Stimulated activated CD8-positive, alpha-beta memory T cell treated with anti-CD3 and anti-CD28 coated beads, Interleukin-15, amount 100 ng/mL, for 4 hours (primary cell): ENCODE results near the gene HOXB8.

ENCODE experiments used
- DNase-seq, 2 donors: peaks; one replicate each; pipeline ENCODE4 v3.0.0-alpha.2; 2020; ENCODE audit warnings: low read depth in 2 of 2

HOXB8 gene

GRCh38 chr17:48637323-48638260, 22.5 kb upstream of the HOXB8 start:
- DNase-seq = no peak

DNA sequence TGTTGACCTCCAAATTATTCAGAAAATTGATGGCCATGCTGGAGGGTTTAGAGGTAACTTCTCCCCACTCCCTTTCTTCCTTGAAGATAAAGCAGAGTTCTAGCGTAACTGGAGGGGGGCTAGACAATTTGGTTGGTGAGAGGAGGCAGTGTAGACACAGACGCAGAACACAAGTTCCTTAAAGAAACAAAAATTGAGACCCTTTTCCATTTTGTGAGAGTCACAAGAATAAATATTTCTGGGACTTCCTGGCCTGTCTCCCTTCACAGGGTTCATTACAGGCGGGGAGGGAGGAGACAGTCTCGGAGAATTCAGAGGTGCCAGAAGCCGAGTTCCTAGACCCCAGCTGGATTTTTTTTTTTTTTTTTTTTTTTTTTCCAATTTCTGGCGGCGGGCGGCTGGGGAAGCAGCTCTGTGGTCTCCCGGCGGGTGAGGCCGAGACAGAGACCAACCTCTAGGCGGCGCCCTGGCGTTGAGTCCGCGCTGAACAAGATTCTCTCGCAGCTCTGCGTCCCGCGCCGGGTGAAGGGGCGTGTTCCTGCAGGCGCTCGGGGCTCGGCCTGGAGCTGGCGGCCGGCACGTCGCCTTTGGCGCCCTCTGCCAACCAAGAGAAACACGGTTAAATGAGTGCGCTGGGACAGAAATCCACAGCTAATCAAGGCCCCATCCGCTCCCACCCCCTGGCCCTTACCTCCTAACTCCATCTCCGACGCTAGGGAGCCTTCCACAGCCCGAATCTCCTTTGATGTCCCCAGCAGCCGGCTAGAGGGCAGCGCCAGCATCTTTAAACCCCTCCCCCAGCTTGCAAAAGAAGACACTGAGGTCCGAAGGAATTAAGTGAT, 21.3 kb upstream of the HOXB8 start:
- peak; percentile 30 to 34 for DNase-seq

GRCh38 chr17:48634493-48635208, 19.6 kb upstream of the HOXB8 start:
- DNase-seq = no peak

GRCh38 chr17:48633266-48633677, 18.2 kb upstream of the HOXB8 start:
- no peak for DNase-seq

DNA sequence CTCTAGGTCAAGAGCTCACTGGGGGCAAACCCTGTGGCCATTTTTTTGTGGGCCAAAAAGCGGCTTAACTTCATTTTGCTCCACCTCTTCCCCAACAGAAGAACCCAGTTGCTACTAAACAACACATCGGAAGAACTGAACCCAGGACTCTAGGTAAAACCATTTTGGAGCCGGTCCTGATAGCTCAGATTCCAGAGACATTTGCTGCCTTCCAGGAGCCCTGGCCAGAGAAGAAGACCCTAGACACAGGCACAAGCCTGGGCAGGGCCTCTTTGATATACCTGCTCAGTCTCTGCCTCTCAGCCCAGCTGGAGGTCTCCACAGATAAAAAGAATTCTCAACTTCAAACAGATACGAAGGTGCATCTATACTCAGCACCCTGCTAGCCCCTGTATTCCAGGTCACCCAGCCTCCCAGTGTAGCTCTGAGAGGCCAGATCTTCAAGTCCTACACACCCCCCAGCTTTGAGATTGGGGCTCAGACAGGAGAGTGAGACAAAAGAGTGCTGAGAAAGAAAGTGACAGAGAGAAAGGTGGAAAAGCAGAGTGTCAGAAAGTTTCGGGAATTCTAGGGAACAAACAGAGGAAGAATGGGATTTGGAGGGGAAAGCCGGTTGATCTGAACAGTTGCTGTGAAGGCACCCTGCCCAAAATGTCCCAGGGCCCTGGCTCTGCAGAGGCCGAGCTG, 17.6 kb upstream of the HOXB8 start:
- no peak for DNase-seq

DNA sequence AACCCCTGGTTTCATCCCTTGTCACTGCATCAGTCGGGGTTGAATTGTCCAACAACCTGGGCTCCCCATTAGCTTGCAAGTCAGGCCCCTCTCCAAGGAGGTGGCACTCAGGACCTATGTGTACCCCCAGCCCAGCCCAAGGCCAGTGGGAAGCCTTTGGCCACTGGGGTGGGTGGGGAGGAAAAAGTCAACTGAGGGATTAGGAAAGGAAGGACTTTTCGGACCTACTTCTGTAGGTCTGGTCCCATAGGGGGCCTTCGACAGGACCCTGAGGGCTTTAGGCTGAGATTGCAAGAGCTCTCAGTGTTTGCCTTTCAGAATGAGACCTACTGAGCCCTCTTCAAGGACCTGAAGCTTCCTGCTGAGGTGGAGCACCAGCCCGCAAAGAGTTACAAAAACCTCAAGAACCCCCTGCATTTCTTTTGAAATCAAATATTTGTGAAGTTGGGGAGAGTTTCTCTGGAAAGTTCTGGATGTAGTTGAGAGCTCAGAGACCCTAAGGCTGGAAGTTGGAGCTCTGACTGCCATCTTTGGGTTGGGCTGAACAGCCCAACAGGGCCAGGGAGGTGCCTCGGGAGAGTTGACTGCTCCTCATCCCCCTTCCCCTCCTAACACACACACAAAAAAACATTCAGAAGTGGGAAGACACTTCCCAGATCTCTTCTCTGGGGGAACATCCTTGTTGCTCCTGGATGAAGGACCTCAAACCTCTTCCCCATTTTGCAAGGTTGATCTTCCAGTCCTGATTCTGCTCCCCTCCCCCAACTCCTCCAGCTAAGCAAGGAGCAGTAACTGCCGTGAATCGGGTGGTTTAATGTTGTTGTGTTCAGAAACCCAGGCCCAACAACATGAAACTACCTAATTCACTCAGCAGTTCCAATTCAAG, 16.8 kb upstream of the HOXB8 start:
- no peak for DNase-seq

GRCh38 chr17:48630925-48631692, 16.0 kb upstream of the HOXB8 start:
- no peak for DNase-seq

DNA sequence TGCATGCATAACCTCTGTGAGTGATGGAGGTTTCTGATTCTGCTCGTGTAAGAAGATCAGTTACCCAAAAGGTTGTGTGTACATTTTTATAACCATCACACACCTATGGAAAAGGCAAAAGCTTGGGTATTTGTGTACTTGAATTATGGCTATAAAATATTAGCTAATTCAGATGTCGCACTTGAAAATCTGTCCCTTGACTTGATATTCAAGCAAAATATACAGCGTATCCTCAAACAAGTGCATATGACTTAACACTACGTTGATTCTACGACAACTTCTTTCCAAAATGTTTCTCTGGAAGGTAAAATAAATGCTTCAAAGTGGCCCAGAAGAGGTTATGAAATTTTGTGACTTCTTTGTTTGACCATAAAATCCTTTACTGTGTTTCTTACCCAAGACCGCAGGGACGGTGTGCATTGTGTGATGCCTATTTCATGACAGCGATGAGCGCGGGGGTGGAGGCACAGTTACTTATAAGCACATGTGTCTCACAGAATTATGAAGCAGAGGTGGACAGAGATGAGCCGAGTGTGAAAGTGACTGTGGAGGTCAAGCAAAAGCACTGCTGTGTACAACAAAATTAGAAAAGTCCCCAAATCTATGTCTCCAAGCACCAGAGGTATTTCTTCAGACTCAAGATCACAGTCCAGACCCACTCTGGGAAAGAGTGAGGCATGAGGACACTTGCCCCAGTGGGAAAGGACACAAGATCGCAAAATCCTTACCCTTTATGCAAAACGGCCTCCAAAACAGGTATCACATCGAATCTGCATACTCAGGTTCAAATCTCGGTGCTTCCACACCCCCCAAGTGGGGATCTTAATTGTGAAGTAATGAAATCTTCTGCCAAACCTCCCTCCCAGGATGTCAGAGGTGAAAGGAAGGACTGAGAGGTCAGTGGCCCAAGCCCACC, 15.2 kb upstream of the HOXB8 start:
- no peak for DNase-seq

DNA sequence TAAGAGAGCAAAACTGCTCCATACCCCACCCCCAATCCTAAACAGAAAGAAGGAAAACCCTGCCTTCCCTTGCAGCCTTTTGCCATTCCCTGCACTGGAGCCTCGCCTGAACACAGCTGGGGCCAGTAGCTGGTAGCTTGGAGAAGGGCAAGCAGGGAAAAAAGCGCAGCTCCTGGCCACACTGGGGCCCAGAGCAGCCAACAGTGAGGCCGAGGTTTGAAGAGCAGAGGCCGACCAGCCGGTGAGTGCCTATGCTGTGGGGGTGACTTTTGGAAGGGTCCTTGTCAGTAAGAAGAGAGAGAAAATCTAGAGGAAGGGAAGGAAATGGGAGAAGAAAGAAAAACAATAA, 14.3 kb upstream of the HOXB8 start:
- no peak for DNase-seq

- DNase-seq = no peak
These were observed 13.7 kb upstream of the HOXB8 start for GRCh38 chr17:48628649-48629410.

- no peak for DNase-seq
These were observed 12.8 kb upstream of the HOXB8 start for GRCh38 chr17:48627623-48628521.

- no peak for DNase-seq
These were observed 12.1 kb upstream of the HOXB8 start for GRCh38 chr17:48627118-48627597.

- peak; percentile 52 to 53 for DNase-seq
These were observed 11.4 kb upstream of the HOXB8 start, which contains the start of gene HOXB9 for GRCh38 chr17:48626245-48627117. HOXB9 (minus strand) TSS chr17:48626358; CDS start chr17:48626269, 89 bp downstream.

DNA sequence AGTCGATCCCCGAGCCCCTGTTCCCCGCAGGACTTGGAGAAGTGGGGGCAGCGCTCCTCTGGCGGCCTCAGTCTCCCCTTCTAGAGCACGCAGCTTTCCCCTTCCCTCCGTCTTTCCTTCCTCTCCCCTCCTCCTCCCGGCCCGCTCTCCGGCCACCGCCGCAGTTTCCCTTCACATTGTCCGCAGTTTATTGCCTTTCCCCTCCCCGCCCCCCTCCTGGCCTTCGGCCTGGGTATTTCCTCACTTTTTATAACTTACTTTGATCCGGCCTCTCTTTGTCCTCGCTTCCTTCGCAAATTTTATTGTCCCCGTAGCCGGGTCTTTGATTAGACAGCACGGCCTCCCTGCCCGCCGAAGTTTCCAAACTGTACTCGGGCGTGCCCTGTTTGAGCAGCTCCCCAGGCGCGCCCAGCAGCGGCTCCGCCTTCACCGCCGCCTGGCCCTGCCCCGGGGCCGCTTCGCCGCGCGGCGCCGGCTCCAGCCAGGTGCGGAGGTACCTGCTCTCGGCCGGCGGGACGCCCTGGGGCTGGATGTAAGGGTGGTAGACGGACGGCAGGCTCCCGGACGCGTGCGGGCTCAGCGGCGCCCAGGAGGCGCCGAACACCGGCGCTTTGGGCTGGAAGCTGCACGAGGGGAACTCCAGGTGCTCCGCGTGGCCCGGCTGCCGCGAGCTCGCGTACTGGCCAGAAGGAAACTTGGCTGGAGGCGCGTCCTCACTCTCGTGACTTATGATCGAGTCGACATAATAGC, 10.6 kb upstream of the HOXB8 start:
- no peak for DNase-seq
